H1 (cell line): ENCODE results near the gene CCNT1.

Source experiments
- CHD1 ChIP-seq: IDR thresholded peaks from 2 replicates; pipeline ENCODE4 v1.6.1; 2012; ENCODE audit warnings: low read depth, low read length, improper control_type of control experiment
- CREB1 ChIP-seq: IDR thresholded peaks from 2 replicates; pipeline ENCODE4 v1.6.1; 2012; ENCODE audit warnings: inconsistent platforms
- EZH2 ChIP-seq: fragments of 200-600 bp; sonication (generic); IDR thresholded peaks from 2 replicates; pipeline ENCODE4 v1.7.1; 2012; ENCODE audit warnings: low read depth, mild to moderate bottlenecking, moderate library complexity, low read length, inconsistent platforms; ENCODE audit not compliant: severe bottlenecking
- JUN ChIP-seq: IDR thresholded peaks from 2 replicates; pipeline ENCODE4 v1.6.1; 2011; ENCODE audit warnings: low read depth, mild to moderate bottlenecking, improper control_type of control experiment, low read length
- KDM5A ChIP-seq: fragments of 200-600 bp; IDR thresholded peaks from 2 replicates; pipeline ENCODE4 v1.7.1; 2012; ENCODE audit warnings: mild to moderate bottlenecking, low read length, inconsistent platforms, mixed read lengths
- MAFK ChIP-seq: IDR thresholded peaks from 2 replicates; pipeline ENCODE4 v1.6.1; 2012; ENCODE audit warnings: low read depth, mild to moderate bottlenecking, improper control_type of control experiment, low read length
- POLR2A ChIP-seq, 2 experiments: IDR thresholded peaks; 1 replicate in 1 of 2; 2 replicates in 1 of 2; pipeline ENCODE4 v1.6.1; 2011; ENCODE audit warnings: low read depth in 2 of 2, low read length in 2 of 2, mild to moderate bottlenecking in 2 of 2; ENCODE audit errors: control extremely low read depth in 1 of 2
- POLR2AphosphoS5 ChIP-seq: IDR thresholded peaks from 2 replicates; pipeline ENCODE4 v1.6.1; 2011; ENCODE audit warnings: low read depth, low read length
- RAD21 ChIP-seq, 2 experiments: IDR thresholded peaks in 1 of 2; conservative IDR thresholded peaks in 1 of 2; 2 replicates each; pipeline ENCODE4 v1.6.1; 2011; ENCODE audit warnings: low read depth in 2 of 2, low read length in 2 of 2, improper control_type of control experiment in 1 of 2, inconsistent platforms in 1 of 2, mild to moderate bottlenecking in 1 of 2, moderate library complexity in 1 of 2
- TAF1 ChIP-seq: IDR thresholded peaks from 2 replicates; pipeline ENCODE4 v1.6.1; 2011; ENCODE audit warnings: mild to moderate bottlenecking, low read depth, low read length
- ZNF274 ChIP-seq: IDR thresholded peaks from 2 replicates; pipeline ENCODE4 v1.7.0; 2012; ENCODE audit warnings: low read length, borderline replicate concordance; ENCODE audit errors: extremely low read depth
- TF ChIP-seq, protein P1 (sequence below), 3 experiments: IDR thresholded peaks; 1 replicate in 2 of 3; 2 replicates in 1 of 3; pipeline versions ENCODE4 v1.5.1 to v1.6.1; 2011; ENCODE audit warnings: low read length in 3 of 3, mild to moderate bottlenecking in 3 of 3, inconsistent platforms in 2 of 3, low read depth in 1 of 3, moderate library complexity in 1 of 3; ENCODE audit not compliant: insufficient read depth in 1 of 3; ENCODE audit errors: control extremely low read depth in 1 of 3
- TF ChIP-seq, protein P2 (sequence below): IDR thresholded peaks from 2 replicates; pipeline ENCODE4 v1.6.1; 2011; ENCODE audit warnings: low read length, improper control_type of control experiment

- TF ChIP-seq, protein P1, sequence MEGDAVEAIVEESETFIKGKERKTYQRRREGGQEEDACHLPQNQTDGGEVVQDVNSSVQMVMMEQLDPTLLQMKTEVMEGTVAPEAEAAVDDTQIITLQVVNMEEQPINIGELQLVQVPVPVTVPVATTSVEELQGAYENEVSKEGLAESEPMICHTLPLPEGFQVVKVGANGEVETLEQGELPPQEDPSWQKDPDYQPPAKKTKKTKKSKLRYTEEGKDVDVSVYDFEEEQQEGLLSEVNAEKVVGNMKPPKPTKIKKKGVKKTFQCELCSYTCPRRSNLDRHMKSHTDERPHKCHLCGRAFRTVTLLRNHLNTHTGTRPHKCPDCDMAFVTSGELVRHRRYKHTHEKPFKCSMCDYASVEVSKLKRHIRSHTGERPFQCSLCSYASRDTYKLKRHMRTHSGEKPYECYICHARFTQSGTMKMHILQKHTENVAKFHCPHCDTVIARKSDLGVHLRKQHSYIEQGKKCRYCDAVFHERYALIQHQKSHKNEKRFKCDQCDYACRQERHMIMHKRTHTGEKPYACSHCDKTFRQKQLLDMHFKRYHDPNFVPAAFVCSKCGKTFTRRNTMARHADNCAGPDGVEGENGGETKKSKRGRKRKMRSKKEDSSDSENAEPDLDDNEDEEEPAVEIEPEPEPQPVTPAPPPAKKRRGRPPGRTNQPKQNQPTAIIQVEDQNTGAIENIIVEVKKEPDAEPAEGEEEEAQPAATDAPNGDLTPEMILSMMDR (IDR thresholded peaks at IDR 0.05; ENCODE audit: control extremely low read depth in 1 of 3, insufficient read depth in 1 of 3, low read depth in 1 of 3, low read length in 3 of 3): no peak
- TF ChIP-seq POLR2AphosphoS5 (no peak), EZH2 (no peak), POLR2A (IDR thresholded peaks at IDR 0.05; ENCODE audit: control extremely low read depth in 1 of 2, low read depth in 2 of 2, low read length in 2 of 2) (no peak), CHD1 (no peak), CREB1 (no peak), TAF1 (no peak), RAD21 (IDR thresholded peaks at IDR 0.05 in 1 of 2, conservative IDR thresholded peaks at IDR 0.05 in 1 of 2; ENCODE audit: low read depth in 2 of 2, low read length in 2 of 2) (no peak), KDM5A (no peak), JUN (no peak), MAFK (no peak), ZNF274 (no peak)
- TF ChIP-seq, protein P2, sequence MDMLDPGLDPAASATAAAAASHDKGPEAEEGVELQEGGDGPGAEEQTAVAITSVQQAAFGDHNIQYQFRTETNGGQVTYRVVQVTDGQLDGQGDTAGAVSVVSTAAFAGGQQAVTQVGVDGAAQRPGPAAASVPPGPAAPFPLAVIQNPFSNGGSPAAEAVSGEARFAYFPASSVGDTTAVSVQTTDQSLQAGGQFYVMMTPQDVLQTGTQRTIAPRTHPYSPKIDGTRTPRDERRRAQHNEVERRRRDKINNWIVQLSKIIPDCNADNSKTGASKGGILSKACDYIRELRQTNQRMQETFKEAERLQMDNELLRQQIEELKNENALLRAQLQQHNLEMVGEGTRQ: no peak
These were observed 35.6 kb downstream of the CCNT1 start for GRCh38 chr12:48680861-48681260.
